Activated CD4-positive, alpha-beta T cell treated with anti-CD3 and anti-CD28 coated beads for 48 hours (primary cell): Measurements from ENCODE around the gene IGSF23.

Experiments used
- DNase-seq: peaks from one replicate; pipeline ENCODE4 v3.0.0-alpha.2; 2020

Gene IGSF23

GRCh38 chr19:44642377-44642776 lies 29.0 kb downstream of the IGSF23 start:
- no peak for DNase-seq

GRCh38 chr19:44643605-44644401 lies 30.4 kb downstream of the IGSF23 start, which contains the start of gene PVR:
Gene PVR (plus strand): TSS chr19:44643910. CDS start chr19:44644097, 187 bp downstream.
- DNase-seq: peak; percentile 67

GRCh38 chr19:44644402-44645016 lies 31.1 kb downstream of the IGSF23 start:
- DNase-seq: peak; percentile 25

- DNase-seq: no peak
Observed at GRCh38 chr19:44645407-44646048, 32.2 kb downstream of the IGSF23 start.

- no peak for DNase-seq
Observed at GRCh38 chr19:44646049-44646416, 32.7 kb downstream of the IGSF23 start.

GRCh38 chr19:44647144-44647543 lies 33.8 kb downstream of the IGSF23 start:
- DNase-seq: no peak

- DNase-seq: no peak
Observed at GRCh38 chr19:44648631-44649251, 35.4 kb downstream of the IGSF23 start.

GRCh38 chr19:44649578-44650145 lies 36.3 kb downstream of the IGSF23 start:
- no peak for DNase-seq

GRCh38 chr19:44653343-44653742 lies 40.0 kb downstream of the IGSF23 start:
- DNase-seq: no peak

GRCh38 chr19:44653977-44654774 lies 40.8 kb downstream of the IGSF23 start:
- peak; percentile 85 for DNase-seq

- peak; percentile 83 for DNase-seq
Observed at GRCh38 chr19:44657211-44657921, 44.0 kb downstream of the IGSF23 start.

- DNase-seq: no peak
Observed at GRCh38 chr19:44658069-44658733, 44.8 kb downstream of the IGSF23 start.

- DNase-seq: no peak
Observed at GRCh38 chr19:44660081-44660480, 46.7 kb downstream of the IGSF23 start.

GRCh38 chr19:44661205-44661604 lies 47.8 kb downstream of the IGSF23 start:
- DNase-seq: no peak

GRCh38 chr19:44661904-44662303 lies 48.5 kb downstream of the IGSF23 start:
- DNase-seq: no peak

GRCh38 chr19:44662691-44663385 lies 49.5 kb downstream of the IGSF23 start:
- DNase-seq: no peak

- no peak for DNase-seq
Observed at GRCh38 chr19:44663996-44664395, 50.6 kb downstream of the IGSF23 start.

- DNase-seq: no peak
Observed at GRCh38 chr19:44664976-44665375, 51.6 kb downstream of the IGSF23 start.

GRCh38 chr19:44666852-44667556 lies 53.6 kb downstream of the IGSF23 start:
- DNase-seq: no peak
